Activated CD4-positive, alpha-beta T cell treated with anti-CD3 and anti-CD28 coated beads, Interleukin-2, amount 50 U/mL, for 1 hour (primary cell): ENCODE results near the gene PLA2G4C.

Experiments used
- DNase-seq: peaks from one replicate; pipeline ENCODE4 v3.0.0-alpha.2; 2020

PLA2G4C gene

GRCh38 chr19:48110350-48110966 is at the start of gene PLA2G4C:
Gene PLA2G4C, minus strand, starts transcription at chr19:48110817. Its CDS starts 4,288 bp downstream, at chr19:48106529.
- DNase-seq: peak; percentile 78

- no peak for DNase-seq
Observed at GRCh38 chr19:48158210-48158790, 47.7 kb upstream of the PLA2G4C start.

GRCh38 chr19:48154003-48154402 is 43.4 kb upstream of the PLA2G4C start:
- DNase-seq: no peak

- peak; percentile 71 for DNase-seq
Observed at GRCh38 chr19:48152551-48152950, 41.9 kb upstream of the PLA2G4C start.

GRCh38 chr19:48149430-48149829 is 38.8 kb upstream of the PLA2G4C start:
- DNase-seq: no peak

GRCh38 chr19:48148576-48148975 is 38.0 kb upstream of the PLA2G4C start:
- DNase-seq: no peak

GRCh38 chr19:48147597-48148175 is 37.1 kb upstream of the PLA2G4C start:
- no peak for DNase-seq

- no peak for DNase-seq
Observed at GRCh38 chr19:48139053-48139452, 28.4 kb upstream of the PLA2G4C start.

- no peak for DNase-seq
Observed at GRCh38 chr19:48137411-48137810, 26.8 kb upstream of the PLA2G4C start.

GRCh38 chr19:48136547-48136946 is 25.9 kb upstream of the PLA2G4C start:
- DNase-seq: no peak

GRCh38 chr19:48135411-48135810 is 24.8 kb upstream of the PLA2G4C start:
- no peak for DNase-seq

- DNase-seq: no peak
Observed at GRCh38 chr19:48133094-48133493, 22.5 kb upstream of the PLA2G4C start.

- no peak for DNase-seq
Observed at GRCh38 chr19:48127561-48127960, 16.9 kb upstream of the PLA2G4C start.

- DNase-seq: no peak
Observed at GRCh38 chr19:48123907-48124651, 13.5 kb upstream of the PLA2G4C start.

- DNase-seq: no peak
Observed at GRCh38 chr19:48122421-48122820, 11.8 kb upstream of the PLA2G4C start.

GRCh38 chr19:48121909-48122371 is 11.3 kb upstream of the PLA2G4C start:
- no peak for DNase-seq

- DNase-seq: no peak
Observed at GRCh38 chr19:48121066-48121465, 10.4 kb upstream of the PLA2G4C start.

- no peak for DNase-seq
Observed at GRCh38 chr19:48120505-48120904, 9.9 kb upstream of the PLA2G4C start.

GRCh38 chr19:48118131-48118517 is 7.5 kb upstream of the PLA2G4C start:
- DNase-seq: no peak

- no peak for DNase-seq
Observed at GRCh38 chr19:48117515-48118130, 7.0 kb upstream of the PLA2G4C start.

GRCh38 chr19:48113190-48113917 is 2.7 kb upstream of the PLA2G4C start:
- DNase-seq: no peak

- no peak for DNase-seq
Observed at GRCh38 chr19:48111280-48111679, 663 bp upstream of the PLA2G4C start.
